Inflammatory macrophage (primary cell): ENCODE results near the gene LAMP5.

Experiments
- DNase-seq, 2 donors: peaks; one replicate each; pipeline ENCODE4 v3.0.0-alpha.2; 2020 to 2022

LAMP5 gene

GRCh38 chr20:9535449-9535848 lies 21.1 kb downstream of the LAMP5 start:
- no peak for DNase-seq

GRCh38 chr20:9543214-9543613 lies 28.8 kb downstream of the LAMP5 start:
- DNase-seq: no peak

- DNase-seq: no peak
Measured at GRCh38 chr20:9550283-9550682, 35.9 kb downstream of the LAMP5 start.

- DNase-seq: no peak
Measured at GRCh38 chr20:9550871-9551270, 36.5 kb downstream of the LAMP5 start.

GRCh38 chr20:9551808-9552550 lies 37.6 kb downstream of the LAMP5 start:
- DNase-seq: peak in 1 of 2 donors; percentile 43

- peak in 1 of 2 donors; percentile 38 for DNase-seq
Measured at GRCh38 chr20:9555781-9556180, 41.4 kb downstream of the LAMP5 start.

GRCh38 chr20:9557411-9557810 lies 43.0 kb downstream of the LAMP5 start:
- DNase-seq: no peak

- no peak for DNase-seq
Measured at GRCh38 chr20:9565910-9566550, 51.6 kb downstream of the LAMP5 start.

- DNase-seq: no peak
Measured at GRCh38 chr20:9566977-9567376, 52.6 kb downstream of the LAMP5 start.

- no peak for DNase-seq
Measured at GRCh38 chr20:9570612-9571011, 56.2 kb downstream of the LAMP5 start.

GRCh38 chr20:9571783-9572182 lies 57.4 kb downstream of the LAMP5 start:
- no peak for DNase-seq

- no peak for DNase-seq
Measured at GRCh38 chr20:9572670-9573069, 58.3 kb downstream of the LAMP5 start.

- no peak for DNase-seq
Measured at GRCh38 chr20:9573335-9574151, 59.2 kb downstream of the LAMP5 start.

GRCh38 chr20:9574181-9574580 lies 59.8 kb downstream of the LAMP5 start:
- DNase-seq: no peak

GRCh38 chr20:9574776-9575175 lies 60.4 kb downstream of the LAMP5 start:
- no peak for DNase-seq

GRCh38 chr20:9575836-9576235 lies 61.4 kb downstream of the LAMP5 start:
- DNase-seq: no peak

GRCh38 chr20:9576695-9577094 lies 62.3 kb downstream of the LAMP5 start:
- DNase-seq: no peak

- DNase-seq: no peak
Measured at GRCh38 chr20:9577397-9577796, 63.0 kb downstream of the LAMP5 start.

GRCh38 chr20:9578594-9578993 lies 64.2 kb downstream of the LAMP5 start:
- peak; percentile 54 to 63 for DNase-seq
